ENCODE results near the gene FAM221B. TPM values are rescaled to one million over a fixed set of nuclear protein-coding genes. Genes with fewer than 3 reads are reported as not detected.

FAM221B gene
- total and polyA plus RNA-seq, 9 of the 15 experiments (the other 6 are each of a cell fraction or from before 2014, with no cell fraction given): 0.01 TPM; not detected in 8

- TF ChIP-seq ZNF764 (CRISPR knock-in tag; IDR thresholded peaks at IDR 0.05; ENCODE audit: low read depth): no peak
- TF ChIP-seq MYC (IDR thresholded peaks at IDR 0.05; ENCODE audit: low read depth, low read length): 0 out of 2 replicates have a peak, but pooled peaks have one; percentile 18
- no peak for TF ChIP-seq MYC (CRISPR knock-in tag; IDR thresholded peaks at IDR 0.05; ENCODE audit: borderline replicate concordance, low read depth)
- no peak for TF ChIP-seq CHD2 (IDR thresholded peaks at IDR 0.05; ENCODE audit: low read depth, low read length)
- no peak for TF ChIP-seq NEUROD1 (IDR thresholded peaks at IDR 0.05; ENCODE audit: borderline replicate concordance, low read depth, low read length, partially characterized antibody)
- no peak for TF ChIP-seq NR0B1 (IDR thresholded peaks at IDR 0.05; ENCODE audit: partially characterized antibody)
- TF ChIP-seq, protein P1, sequence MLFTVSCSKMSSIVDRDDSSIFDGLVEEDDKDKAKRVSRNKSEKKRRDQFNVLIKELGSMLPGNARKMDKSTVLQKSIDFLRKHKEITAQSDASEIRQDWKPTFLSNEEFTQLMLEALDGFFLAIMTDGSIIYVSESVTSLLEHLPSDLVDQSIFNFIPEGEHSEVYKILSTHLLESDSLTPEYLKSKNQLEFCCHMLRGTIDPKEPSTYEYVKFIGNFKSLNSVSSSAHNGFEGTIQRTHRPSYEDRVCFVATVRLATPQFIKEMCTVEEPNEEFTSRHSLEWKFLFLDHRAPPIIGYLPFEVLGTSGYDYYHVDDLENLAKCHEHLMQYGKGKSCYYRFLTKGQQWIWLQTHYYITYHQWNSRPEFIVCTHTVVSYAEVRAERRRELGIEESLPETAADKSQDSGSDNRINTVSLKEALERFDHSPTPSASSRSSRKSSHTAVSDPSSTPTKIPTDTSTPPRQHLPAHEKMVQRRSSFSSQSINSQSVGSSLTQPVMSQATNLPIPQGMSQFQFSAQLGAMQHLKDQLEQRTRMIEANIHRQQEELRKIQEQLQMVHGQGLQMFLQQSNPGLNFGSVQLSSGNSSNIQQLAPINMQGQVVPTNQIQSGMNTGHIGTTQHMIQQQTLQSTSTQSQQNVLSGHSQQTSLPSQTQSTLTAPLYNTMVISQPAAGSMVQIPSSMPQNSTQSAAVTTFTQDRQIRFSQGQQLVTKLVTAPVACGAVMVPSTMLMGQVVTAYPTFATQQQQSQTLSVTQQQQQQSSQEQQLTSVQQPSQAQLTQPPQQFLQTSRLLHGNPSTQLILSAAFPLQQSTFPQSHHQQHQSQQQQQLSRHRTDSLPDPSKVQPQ (CRISPR knock-in tag; IDR thresholded peaks at IDR 0.05; ENCODE audit: borderline replicate concordance): no peak
- no peak for TF ChIP-seq CHCHD3 (CRISPR knock-in tag; IDR thresholded peaks at IDR 0.05)
- no peak for TF ChIP-seq ZNF347 (CRISPR knock-in tag; IDR thresholded peaks at IDR 0.05; ENCODE audit: low read depth)
- TF ChIP-seq AFF1 (IDR thresholded peaks at IDR 0.05; ENCODE audit: low read depth in 1 of 2, partially characterized antibody in 2 of 2): no peak
- TF ChIP-seq ZNF507 (tag; conservative IDR thresholded peaks at IDR 0.05): no peak
- TF ChIP-seq TAF15 (IDR thresholded peaks at IDR 0.05; ENCODE audit: low read depth, low read length): no peak
- TF ChIP-seq, protein P2, sequence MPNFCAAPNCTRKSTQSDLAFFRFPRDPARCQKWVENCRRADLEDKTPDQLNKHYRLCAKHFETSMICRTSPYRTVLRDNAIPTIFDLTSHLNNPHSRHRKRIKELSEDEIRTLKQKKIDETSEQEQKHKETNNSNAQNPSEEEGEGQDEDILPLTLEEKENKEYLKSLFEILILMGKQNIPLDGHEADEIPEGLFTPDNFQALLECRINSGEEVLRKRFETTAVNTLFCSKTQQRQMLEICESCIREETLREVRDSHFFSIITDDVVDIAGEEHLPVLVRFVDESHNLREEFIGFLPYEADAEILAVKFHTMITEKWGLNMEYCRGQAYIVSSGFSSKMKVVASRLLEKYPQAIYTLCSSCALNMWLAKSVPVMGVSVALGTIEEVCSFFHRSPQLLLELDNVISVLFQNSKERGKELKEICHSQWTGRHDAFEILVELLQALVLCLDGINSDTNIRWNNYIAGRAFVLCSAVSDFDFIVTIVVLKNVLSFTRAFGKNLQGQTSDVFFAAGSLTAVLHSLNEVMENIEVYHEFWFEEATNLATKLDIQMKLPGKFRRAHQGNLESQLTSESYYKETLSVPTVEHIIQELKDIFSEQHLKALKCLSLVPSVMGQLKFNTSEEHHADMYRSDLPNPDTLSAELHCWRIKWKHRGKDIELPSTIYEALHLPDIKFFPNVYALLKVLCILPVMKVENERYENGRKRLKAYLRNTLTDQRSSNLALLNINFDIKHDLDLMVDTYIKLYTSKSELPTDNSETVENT (CRISPR knock-in tag; IDR thresholded peaks at IDR 0.05): no peak
- TF ChIP-seq TGIF2 (CRISPR knock-in tag; IDR thresholded peaks at IDR 0.05): no peak
- TF ChIP-seq STAG1 (CRISPR knock-in tag; IDR thresholded peaks at IDR 0.05; ENCODE audit: borderline replicate concordance): no peak
These were observed 27.0 kb downstream of the FAM221B start (continued) for GRCh38 chr9:35801328-35802128.

All from K562 (cell line).